Right ventricle myocardium superior (tissue), 1 donor: Measurements from ENCODE around the gene EPHA3. TPM values are rescaled to one million over a fixed set of nuclear protein-coding genes. Genes with fewer than 3 reads are reported as not detected.

ENCODE experiments used
- ATAC-seq: fragments of 200-7000 bp; cut with Tn5 transposase; one replicate; pipeline ENCODE4 v1.9.1; 2020; ENCODE audit warnings: mild to moderate bottlenecking; ENCODE audit not compliant: poor library complexity
- DNase-seq: peaks from one replicate; pipeline ENCODE4 v3.0.0-alpha.2; 2020
- intact Hi-C: fragments of 100-400 bp; cut with DNase I; formaldehyde crosslinking; loops from one replicate; pipeline ENCODE4 v1.11.2; 2022
- total RNA-seq: library from RNA; stranded (reverse); fragmentation: NEBNext Ultra II Directional; extraction: Animal tissue kit (Norgen Biotek cat#: 25700); gene quantifications from one replicate; pipeline ENCODE4 v1.2.1, GENCODE V29; 2021
- donor health status: DM: no; HTN: yes; CAD: no; lungs with severe emphysema.

Gene EPHA3
- total RNA-seq, 1 donor from 2014 or later: 3.5 TPM

- DNase-seq (no peak), ATAC-seq (no peak)
- intact Hi-C loops: no loop called here
These were observed 9.1 kb downstream of the EPHA3 start for GRCh38 chr3:89116476-89116875.

- ATAC-seq: no peak
- intact Hi-C loops: no loop called here
These were observed 30.6 kb downstream of the EPHA3 start for GRCh38 chr3:89138048-89138447.

GRCh38 chr3:89139870-89140269, 32.4 kb downstream of the EPHA3 start:
- intact Hi-C loops: no loop called here
- no peak for DNase-seq
- ATAC-seq: no peak

More at GRCh38 chr3:89138048-89138447, 30.6 kb downstream of the EPHA3 start:
- DNase-seq: no peak

- ATAC-seq: no peak
- DNase-seq: no peak
- intact Hi-C loops: no loop called here
These were observed 36.7 kb downstream of the EPHA3 start for GRCh38 chr3:89144080-89144479.

- intact Hi-C loops: no loop called here
- DNase-seq: no peak
- ATAC-seq: peak; percentile 87
These were observed 38.6 kb downstream of the EPHA3 start for GRCh38 chr3:89145995-89146394.

GRCh38 chr3:89154416-89154815, 47.0 kb downstream of the EPHA3 start:
- DNase-seq (no peak), ATAC-seq (no peak)
- intact Hi-C loops: no loop called here

GRCh38 chr3:89155811-89156210, 48.4 kb downstream of the EPHA3 start:
- DNase-seq (no peak), ATAC-seq (no peak)
- intact Hi-C loops: no loop called here

- intact Hi-C loops: no loop called here
- no peak for DNase-seq
- no peak for ATAC-seq
These were observed 50.2 kb downstream of the EPHA3 start for GRCh38 chr3:89157575-89157974.

- intact Hi-C loops: no loop called here
- DNase-seq (no peak), ATAC-seq (no peak)
These were observed 52.2 kb downstream of the EPHA3 start for GRCh38 chr3:89159605-89160004.

GRCh38 chr3:89164774-89165173, 57.4 kb downstream of the EPHA3 start:
- no peak for DNase-seq
- intact Hi-C loops: no loop called here
- no peak for ATAC-seq

- no peak for DNase-seq
- intact Hi-C loops: no loop called here
- ATAC-seq: no peak
These were observed 58.3 kb downstream of the EPHA3 start for GRCh38 chr3:89165636-89166263.

GRCh38 chr3:89171687-89172545, 64.5 kb downstream of the EPHA3 start:
- intact Hi-C loops: no loop called here
- ATAC-seq (no peak), DNase-seq (no peak)

GRCh38 chr3:89173546-89173945, 66.1 kb downstream of the EPHA3 start:
- DNase-seq: no peak
- intact Hi-C loops: no loop called here
- ATAC-seq: no peak

GRCh38 chr3:89179355-89180001, 72.1 kb downstream of the EPHA3 start:
- ATAC-seq (peak; percentile 57), DNase-seq (no peak)
- intact Hi-C loops: no loop called here

GRCh38 chr3:89180334-89180733, 72.9 kb downstream of the EPHA3 start:
- intact Hi-C loops: no loop called here
- ATAC-seq: peak; percentile 20
- no peak for DNase-seq

GRCh38 chr3:89182056-89182455, 74.6 kb downstream of the EPHA3 start:
- intact Hi-C loops: no loop called here
- ATAC-seq: no peak
- DNase-seq: no peak

- DNase-seq (no peak), ATAC-seq (no peak)
- intact Hi-C loops: no loop called here
These were observed 77.0 kb downstream of the EPHA3 start for GRCh38 chr3:89184151-89184995.

- DNase-seq (no peak), ATAC-seq (no peak)
- intact Hi-C loops: no loop called here
These were observed 79.0 kb downstream of the EPHA3 start for GRCh38 chr3:89186456-89186855.

- no peak for ATAC-seq
- intact Hi-C loops: no loop called here
- no peak for DNase-seq
These were observed 91.2 kb downstream of the EPHA3 start for GRCh38 chr3:89198591-89198990.
